K562 (cell line): ENCODE results near the gene SLC30A3. TPM values are rescaled to one million over a fixed set of nuclear protein-coding genes. Genes with fewer than 3 reads are reported as not detected.

ENCODE experiments used
- AFF1 ChIP-seq, 2 experiments: fragments of 450-650 bp; IDR thresholded peaks; 2 replicates each; pipeline ENCODE4 v1.6.1; 2018; ENCODE audit warnings: mild to moderate bottlenecking in 2 of 2, low read depth in 1 of 2; ENCODE audit not compliant: partially characterized antibody in 2 of 2
- FOSL1 ChIP-seq: fragments of 200-800 bp; sonication (Bioruptor generic); conservative IDR thresholded peaks from 2 replicates; pipeline ENCODE4 v1.6.1; 2016; ENCODE audit warnings: missing genetic modification characterization, missing compliant biosample characterization
- NR2C2 ChIP-seq, 2 experiments: fragments of 200-800 bp in 1 of 2; sonication (Bioruptor generic) in 1 of 2; sonication (generic) in 1 of 2; formaldehyde crosslinking in 1 of 2; IDR thresholded peaks; 2 replicates each; pipeline versions ENCODE4 v1.6.1 to v1.8.0; 2016 to 2022; ENCODE audit warnings: mild to moderate bottlenecking in 1 of 2, missing compliant biosample characterization in 1 of 2, missing genetic modification characterization in 1 of 2, missing genetic modification reagents in 1 of 2
- REST ChIP-seq, 2 experiments: fragments of 450-650 bp; formaldehyde crosslinking in 1 of 2; IDR thresholded peaks; 2 replicates each; pipeline versions ENCODE4 v1.4.0 to v1.6.1; 2014 to 2020; ENCODE audit warnings: mild to moderate bottlenecking in 2 of 2, borderline replicate concordance in 1 of 2, low read depth in 1 of 2
- RFX7 ChIP-seq: fragments of 250-450 bp; sonication (Bioruptor Pico); IDR thresholded peaks from 2 replicates; pipeline ENCODE4 v1.5.1; 2021; ENCODE audit warnings: mild to moderate bottlenecking
- STAG1 ChIP-seq: sonication (generic); formaldehyde crosslinking; IDR thresholded peaks from 2 replicates; pipeline ENCODE4 v1.5.0; 2020; ENCODE audit warnings: missing genetic modification reagents, borderline replicate concordance
- ZNF586 ChIP-seq: fragments of 450-650 bp; formaldehyde crosslinking; conservative IDR thresholded peaks from 2 replicates; pipeline ENCODE4 v1.4.0; 2020; ENCODE audit warnings: mild to moderate bottlenecking, moderate library complexity
- polyA plus RNA-seq, 8 experiments: library from polyadenylated mRNA; depleted of rRNA in 4 of 8; stranded (reverse) in 5 of 8; unstranded in 3 of 8; fragments of >200 nt; fragmentation: Nextera tagmentation in 2 of 8; fragmentation: Illumina TruSeq in 1 of 8; extraction: Ambion mirVana in 2 of 8; extraction: Trizol in 1 of 8; gene quantifications; 2 replicates each; pipeline versions ENCODE4 v1.2.1 to v1.2.3, GENCODE V29; 2011 to 2014; ENCODE audit warnings: inconsistent platforms in 1 of 8, missing spikeins in 1 of 8
- total RNA-seq, 7 experiments: library from RNA; depleted of rRNA in 6 of 7; stranded (reverse); fragments of >200 nt in 6 of 7; fragmentation: Illumina TruSeq in 2 of 7; extraction: Trizol in 2 of 7; gene quantifications; 2 replicates each; pipeline versions ENCODE4 v1.2.1 to v1.2.3, GENCODE V29; 2011 to 2021; ENCODE audit warnings: low replicate concordance in 1 of 7
- TF ChIP-seq, protein P1 (sequence below): fragments of 450-650 bp; formaldehyde crosslinking; IDR thresholded peaks from 2 replicates; pipeline ENCODE4 v1.4.0; 2020; ENCODE audit warnings: mild to moderate bottlenecking, moderate library complexity
- TF ChIP-seq, protein P2 (sequence below): fragments of 250-450 bp; sonication (Bioruptor Pico); IDR thresholded peaks from 2 replicates; pipeline ENCODE4 v1.5.0; 2020; ENCODE audit warnings: mild to moderate bottlenecking, borderline replicate concordance

SLC30A3 gene
- total and polyA plus RNA-seq, 9 of the 15 experiments (the other 6 are each of a cell fraction or from before 2014, with no cell fraction given), result 0.03 to 2.7 (median 0.89) TPM; not detected in 1

DNA sequence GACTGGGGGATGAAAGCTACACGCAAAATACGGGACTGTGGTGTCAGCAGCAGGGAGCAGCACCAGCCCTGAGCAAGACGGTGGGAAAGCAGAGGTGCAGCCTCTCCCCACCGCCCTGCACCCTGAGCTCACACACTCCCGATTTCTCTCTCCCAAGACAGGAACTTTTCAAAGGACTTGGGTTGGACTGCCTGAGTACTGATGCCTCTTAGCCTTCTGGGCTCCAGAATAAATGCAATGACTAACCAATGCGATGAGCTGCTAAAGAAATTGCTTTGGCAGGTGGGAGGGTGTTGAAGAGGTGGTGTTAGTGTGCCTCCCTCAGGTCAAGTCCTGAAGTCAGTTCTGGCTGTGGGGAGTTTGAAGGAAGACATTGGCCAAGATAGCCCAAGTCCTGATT is 29.0 kb upstream of the SLC30A3 start (continued):
- peak; percentile 58; the same call in 1 of the 2 replicates for TF ChIP-seq REST (IDR thresholded peaks at IDR 0.05; ENCODE audit: borderline replicate concordance)
- TF ChIP-seq REST (CRISPR knock-in tag; IDR thresholded peaks at IDR 0.05; ENCODE audit: low read depth), result no peak
- TF ChIP-seq RFX7, result no peak
- TF ChIP-seq STAG1 (CRISPR knock-in tag), result peak; percentile 54; the same call in 1 of the 2 replicates
- TF ChIP-seq, protein P1, sequence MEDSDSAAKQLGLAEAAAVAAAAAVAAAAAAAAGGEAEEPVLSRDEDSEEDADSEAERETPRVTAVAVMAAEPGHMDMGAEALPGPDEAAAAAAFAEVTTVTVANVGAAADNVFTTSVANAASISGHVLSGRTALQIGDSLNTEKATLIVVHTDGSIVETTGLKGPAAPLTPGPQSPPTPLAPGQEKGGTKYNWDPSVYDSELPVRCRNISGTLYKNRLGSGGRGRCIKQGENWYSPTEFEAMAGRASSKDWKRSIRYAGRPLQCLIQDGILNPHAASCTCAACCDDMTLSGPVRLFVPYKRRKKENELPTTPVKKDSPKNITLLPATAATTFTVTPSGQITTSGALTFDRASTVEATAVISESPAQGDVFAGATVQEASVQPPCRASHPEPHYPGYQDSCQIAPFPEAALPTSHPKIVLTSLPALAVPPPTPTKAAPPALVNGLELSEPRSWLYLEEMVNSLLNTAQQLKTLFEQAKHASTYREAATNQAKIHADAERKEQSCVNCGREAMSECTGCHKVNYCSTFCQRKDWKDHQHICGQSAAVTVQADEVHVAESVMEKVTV, result peak; percentile 45; the same call in 1 of the 2 replicates
- TF ChIP-seq FOSL1, result no peak
- TF ChIP-seq ZNF586, result no peak
- TF ChIP-seq, protein P2, sequence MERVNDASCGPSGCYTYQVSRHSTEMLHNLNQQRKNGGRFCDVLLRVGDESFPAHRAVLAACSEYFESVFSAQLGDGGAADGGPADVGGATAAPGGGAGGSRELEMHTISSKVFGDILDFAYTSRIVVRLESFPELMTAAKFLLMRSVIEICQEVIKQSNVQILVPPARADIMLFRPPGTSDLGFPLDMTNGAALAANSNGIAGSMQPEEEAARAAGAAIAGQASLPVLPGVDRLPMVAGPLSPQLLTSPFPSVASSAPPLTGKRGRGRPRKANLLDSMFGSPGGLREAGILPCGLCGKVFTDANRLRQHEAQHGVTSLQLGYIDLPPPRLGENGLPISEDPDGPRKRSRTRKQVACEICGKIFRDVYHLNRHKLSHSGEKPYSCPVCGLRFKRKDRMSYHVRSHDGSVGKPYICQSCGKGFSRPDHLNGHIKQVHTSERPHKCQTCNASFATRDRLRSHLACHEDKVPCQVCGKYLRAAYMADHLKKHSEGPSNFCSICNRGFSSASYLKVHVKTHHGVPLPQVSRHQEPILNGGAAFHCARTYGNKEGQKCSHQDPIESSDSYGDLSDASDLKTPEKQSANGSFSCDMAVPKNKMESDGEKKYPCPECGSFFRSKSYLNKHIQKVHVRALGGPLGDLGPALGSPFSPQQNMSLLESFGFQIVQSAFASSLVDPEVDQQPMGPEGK (CRISPR knock-in tag), result no peak
- no peak for TF ChIP-seq AFF1 (IDR thresholded peaks at IDR 0.05; ENCODE audit: low read depth in 1 of 2, partially characterized antibody in 2 of 2)
- no peak for TF ChIP-seq NR2C2 (CRISPR knock-in tag; IDR thresholded peaks at IDR 0.05)
- TF ChIP-seq NR2C2 (tag; IDR thresholded peaks at IDR 0.05), result no peak
